ENCODE data around the gene TLNRD1. TPM values are rescaled to one million over a fixed set of nuclear protein-coding genes. Genes with fewer than 3 reads are reported as not detected.

The TLNRD1 gene
- total RNA-seq (2022; extraction: Qiagen RNA extraction): 10.3 to 17.7 TPM (median 14.1 TPM) in 5 replicates

DNA sequence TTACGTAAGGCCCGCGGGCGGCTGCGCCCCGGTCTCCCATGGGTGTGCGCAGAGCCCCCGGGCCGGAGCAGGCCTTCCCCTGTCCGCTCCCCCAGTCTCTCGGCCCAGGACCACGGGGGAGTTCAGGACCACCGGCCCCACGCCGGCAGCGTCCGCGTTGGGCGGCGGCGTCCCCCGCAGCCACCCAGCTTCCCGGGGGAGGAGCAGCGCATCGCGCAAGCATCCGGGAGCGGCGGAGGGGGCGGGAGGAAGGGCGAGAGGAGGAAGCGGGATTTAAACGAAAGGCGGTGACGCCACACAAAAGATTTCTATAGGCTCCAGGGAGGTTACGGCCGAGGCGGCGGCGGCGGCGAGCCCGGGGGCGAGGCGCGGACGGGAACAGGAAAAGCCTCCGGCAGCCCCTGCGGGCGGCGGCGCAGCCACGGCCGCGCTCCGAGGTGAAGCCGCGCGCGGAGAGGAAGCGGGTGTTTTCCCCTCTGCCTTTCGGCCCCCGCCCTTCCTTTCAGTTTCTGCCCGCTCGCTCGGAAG is at the start of gene TLNRD1:
Gene TLNRD1, plus strand, starts transcription at position 300 of the 528 bp plus-strand sequence. CDS start 1,349 bp downstream, outside the sequence.

DNA sequence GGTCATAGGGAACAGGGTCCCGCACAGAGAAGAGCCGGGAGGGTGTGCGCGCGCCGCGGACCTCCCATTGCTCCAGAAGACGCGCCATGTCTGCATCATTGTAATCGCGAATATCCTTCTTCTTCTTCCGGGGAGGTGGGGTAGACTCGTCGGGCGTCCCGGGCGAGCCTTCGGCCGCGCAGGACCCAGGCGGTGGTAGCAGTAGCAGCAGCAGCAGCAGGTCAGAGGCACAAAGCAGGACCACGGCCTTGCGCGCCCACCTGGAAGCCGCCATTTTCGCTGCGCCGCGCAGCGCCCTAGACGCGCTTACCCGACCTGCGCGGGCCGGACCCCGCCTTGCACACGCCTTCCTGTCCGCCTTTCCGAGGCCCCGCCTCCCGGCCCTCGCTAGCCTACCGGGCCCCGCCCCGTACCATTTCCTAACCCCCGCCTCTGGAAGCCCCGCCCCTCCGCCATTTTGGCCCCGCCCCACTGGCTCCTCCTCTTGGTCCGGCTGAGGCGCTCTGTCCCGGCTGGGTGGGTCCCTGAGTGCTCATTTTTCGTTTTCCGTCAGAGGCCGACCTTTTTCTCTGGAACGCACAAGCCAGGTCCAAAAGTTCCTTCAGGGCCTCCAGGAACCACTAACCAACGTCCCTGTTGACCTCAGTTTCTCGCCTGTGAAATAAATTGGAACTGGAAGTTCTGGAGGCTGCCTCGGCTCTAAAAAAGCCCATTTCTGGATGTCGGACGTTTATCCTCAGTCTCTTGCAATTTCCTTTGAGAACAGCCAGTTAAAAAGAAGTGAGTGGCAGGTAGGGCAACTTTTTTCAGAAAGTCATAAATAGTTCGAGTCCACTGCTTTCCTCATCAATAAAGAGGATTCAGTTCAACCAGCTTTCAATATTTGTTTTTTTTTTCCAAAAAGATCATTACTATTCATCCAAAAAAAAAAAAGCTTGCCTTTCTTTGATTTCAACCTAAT is 10.9 kb upstream of the TLNRD1 start, which contains the start of gene MESD:
Gene MESD, minus strand, starts transcription at position 302 of the 961 bp plus-strand sequence. Its CDS starts 28 bp downstream, at position 274.

Other genes with a start within 250 kb of the TLNRD1 start
- 0.83 to 1.5 TPM (median 1.3 TPM) in 5 replicates for gene CEMIP, start 221.6 kb upstream of the TLNRD1 start, total RNA-seq (2022; extraction: Qiagen RNA extraction)
- 35.9 to 41.4 TPM (median 39.8 TPM) in 5 replicates for gene MESD, start 11.1 kb upstream of the TLNRD1 start, total RNA-seq (2022; extraction: Qiagen RNA extraction)
- gene CFAP161, start 133.3 kb downstream of the TLNRD1 start, total RNA-seq (2022; extraction: Qiagen RNA extraction): not detected in 5 replicates
- 0.18 to 0.29 TPM in 2 of 5 replicates, not detected in the others for gene IL16, start 196.0 kb downstream of the TLNRD1 start, total RNA-seq (2022; extraction: Qiagen RNA extraction)